SK-N-SH treated with all-trans-retinoic acid at 6 μM for 48 hours (cell line): ENCODE measurements around the gene TSPAN1.

Experiments used
- ATAC-seq: fragments of 200-7000 bp; cut with Tn5 transposase; 3 replicates; pipeline ENCODE4 v1.9.1; 2020; ENCODE audit warnings: mild to moderate bottlenecking, moderate library complexity
- ARNTL ChIP-seq: fragments of 450-650 bp; formaldehyde crosslinking; IDR thresholded peaks from 2 replicates; pipeline ENCODE4 v1.5.0; 2020; ENCODE audit warnings: low read depth, mild to moderate bottlenecking, moderate library complexity, borderline replicate concordance
- BACH2 ChIP-seq: fragments of 250-450 bp; sonication (Bioruptor Pico); IDR thresholded peaks from 2 replicates; pipeline ENCODE4 v1.9.0; 2021; ENCODE audit warnings: mild to moderate bottlenecking, borderline replicate concordance
- CREB5 ChIP-seq: fragments of 250-450 bp; sonication (Bioruptor Pico); IDR thresholded peaks from 2 replicates; pipeline ENCODE4 v1.5.1; 2020; ENCODE audit warnings: low read depth, mild to moderate bottlenecking, moderate library complexity
- CSDC2 ChIP-seq: fragments of 250-450 bp; sonication (Bioruptor Pico); IDR thresholded peaks from 2 replicates; pipeline ENCODE4 v1.5.0; 2020; ENCODE audit warnings: mild to moderate bottlenecking, moderate library complexity
- CSRNP3 ChIP-seq: fragments of 250-450 bp; sonication (Bioruptor Pico); IDR thresholded peaks from 2 replicates; pipeline ENCODE4 v1.5.1; 2021; ENCODE audit warnings: mild to moderate bottlenecking, moderate library complexity
- ESRRG ChIP-seq: fragments of 250-450 bp; sonication (Bioruptor Pico); IDR thresholded peaks from 2 replicates; pipeline ENCODE4 v1.6.1; 2021; ENCODE audit warnings: mild to moderate bottlenecking
- ISL1 ChIP-seq: fragments of 250-450 bp; sonication (Bioruptor Pico); IDR thresholded peaks from 2 replicates; pipeline ENCODE4 v2.1.2; 2022; ENCODE audit warnings: mild to moderate bottlenecking, moderate library complexity
- OSR1 ChIP-seq: fragments of 250-450 bp; sonication (Bioruptor Pico); IDR thresholded peaks from 2 replicates; pipeline ENCODE4 v1.8.0; 2022; ENCODE audit warnings: moderate library complexity, mild to moderate bottlenecking, inconsistent platforms
- PATZ1 ChIP-seq: fragments of 250-450 bp; sonication (Bioruptor Pico); IDR thresholded peaks from 2 replicates; pipeline ENCODE4 v1.8.0; 2020; ENCODE audit warnings: mild to moderate bottlenecking, moderate library complexity, borderline replicate concordance
- PPARA ChIP-seq: fragments of 250-450 bp; sonication (Bioruptor Pico); IDR thresholded peaks from 2 replicates; pipeline ENCODE4 v1.5.0; 2020; ENCODE audit warnings: mild to moderate bottlenecking, borderline replicate concordance
- SNAI2 ChIP-seq: fragments of 250-450 bp; sonication (Bioruptor Pico); IDR thresholded peaks from 2 replicates; pipeline ENCODE4 v1.5.0; 2020; ENCODE audit warnings: mild to moderate bottlenecking, moderate library complexity
- TCF4 ChIP-seq: fragments of 250-450 bp; sonication (Bioruptor Pico); IDR thresholded peaks from 2 replicates; pipeline ENCODE4 v1.8.0; 2021; ENCODE audit warnings: mild to moderate bottlenecking, moderate library complexity, borderline replicate concordance
- ZC3H10 ChIP-seq: fragments of 250-450 bp; sonication (Bioruptor Pico); IDR thresholded peaks from 2 replicates; pipeline ENCODE4 v1.5.1; 2021; ENCODE audit warnings: mild to moderate bottlenecking, moderate library complexity
- ZFP3 ChIP-seq: fragments of 250-450 bp; sonication (Bioruptor Pico); IDR thresholded peaks from 2 replicates; pipeline ENCODE4 v1.5.0; 2020; ENCODE audit warnings: mild to moderate bottlenecking, moderate library complexity
- ZNF565 ChIP-seq: fragments of 450-650 bp; formaldehyde crosslinking; conservative IDR thresholded peaks from 2 replicates; pipeline ENCODE4 v1.5.0; 2020; ENCODE audit warnings: low read depth, mild to moderate bottlenecking, moderate library complexity
- ZNF8 ChIP-seq: fragments of 450-650 bp; formaldehyde crosslinking; IDR thresholded peaks from 2 replicates; pipeline ENCODE4 v1.5.0; 2020; ENCODE audit warnings: mild to moderate bottlenecking, moderate library complexity
- TF ChIP-seq, protein P1 (sequence below): fragments of 250-450 bp; sonication (Bioruptor Pico); IDR thresholded peaks from 2 replicates; pipeline ENCODE4 v1.5.0; 2020; ENCODE audit warnings: mild to moderate bottlenecking, moderate library complexity

TSPAN1 gene

DNA sequence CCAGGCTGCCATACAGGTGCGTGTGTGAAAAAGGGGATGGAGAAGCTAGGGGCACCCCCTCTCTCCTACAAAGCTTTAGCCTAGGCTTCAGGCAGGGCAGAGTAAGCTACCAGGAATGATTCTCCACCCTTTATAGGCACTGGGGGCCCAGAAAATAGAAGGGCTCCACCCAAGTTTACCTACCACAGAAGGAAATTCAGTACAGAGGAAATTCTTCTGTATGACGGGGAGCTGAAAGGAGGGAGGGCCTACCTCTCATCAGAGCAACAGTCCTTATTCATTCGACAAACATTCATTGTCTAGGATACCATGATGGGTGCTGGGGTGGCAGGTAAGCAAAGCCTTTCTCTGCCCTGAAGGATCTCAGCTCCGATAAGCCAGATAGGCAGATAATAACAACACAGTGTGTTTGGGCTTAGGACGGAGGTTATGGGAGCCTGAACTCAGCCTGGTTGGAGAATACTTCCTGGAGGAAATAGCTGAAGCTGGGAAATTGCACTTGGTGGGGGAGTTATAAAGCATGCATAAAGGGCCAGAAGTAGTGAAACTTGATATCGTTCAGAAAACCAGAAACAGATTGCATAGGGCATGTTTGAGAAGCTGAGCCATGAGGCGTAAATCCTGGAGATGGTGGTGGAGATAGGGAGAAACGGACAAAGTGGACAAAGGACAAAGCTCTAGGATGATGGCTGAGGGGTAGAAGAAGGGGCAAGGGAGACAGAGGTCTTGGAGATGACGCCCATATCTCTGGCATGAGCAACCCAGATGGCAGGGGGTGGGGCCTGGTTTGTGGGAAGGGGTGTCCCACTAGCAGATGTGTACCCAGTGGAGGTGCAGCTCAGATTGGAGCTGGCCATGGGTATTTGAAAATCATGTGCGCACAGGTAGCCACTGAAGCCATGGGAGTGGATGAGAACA, 6.7 kb downstream of the TSPAN1 start:
- TF ChIP-seq CSRNP3 (CRISPR knock-in tag) (no peak), ZNF565 (CRISPR knock-in tag) (no peak), PATZ1 (no peak), ARNTL (no peak), ZNF8 (CRISPR knock-in tag) (no peak), PPARA (CRISPR knock-in tag) (no peak), ZFP3 (CRISPR knock-in tag) (no peak), CSDC2 (no peak)
- TF ChIP-seq, protein P1, sequence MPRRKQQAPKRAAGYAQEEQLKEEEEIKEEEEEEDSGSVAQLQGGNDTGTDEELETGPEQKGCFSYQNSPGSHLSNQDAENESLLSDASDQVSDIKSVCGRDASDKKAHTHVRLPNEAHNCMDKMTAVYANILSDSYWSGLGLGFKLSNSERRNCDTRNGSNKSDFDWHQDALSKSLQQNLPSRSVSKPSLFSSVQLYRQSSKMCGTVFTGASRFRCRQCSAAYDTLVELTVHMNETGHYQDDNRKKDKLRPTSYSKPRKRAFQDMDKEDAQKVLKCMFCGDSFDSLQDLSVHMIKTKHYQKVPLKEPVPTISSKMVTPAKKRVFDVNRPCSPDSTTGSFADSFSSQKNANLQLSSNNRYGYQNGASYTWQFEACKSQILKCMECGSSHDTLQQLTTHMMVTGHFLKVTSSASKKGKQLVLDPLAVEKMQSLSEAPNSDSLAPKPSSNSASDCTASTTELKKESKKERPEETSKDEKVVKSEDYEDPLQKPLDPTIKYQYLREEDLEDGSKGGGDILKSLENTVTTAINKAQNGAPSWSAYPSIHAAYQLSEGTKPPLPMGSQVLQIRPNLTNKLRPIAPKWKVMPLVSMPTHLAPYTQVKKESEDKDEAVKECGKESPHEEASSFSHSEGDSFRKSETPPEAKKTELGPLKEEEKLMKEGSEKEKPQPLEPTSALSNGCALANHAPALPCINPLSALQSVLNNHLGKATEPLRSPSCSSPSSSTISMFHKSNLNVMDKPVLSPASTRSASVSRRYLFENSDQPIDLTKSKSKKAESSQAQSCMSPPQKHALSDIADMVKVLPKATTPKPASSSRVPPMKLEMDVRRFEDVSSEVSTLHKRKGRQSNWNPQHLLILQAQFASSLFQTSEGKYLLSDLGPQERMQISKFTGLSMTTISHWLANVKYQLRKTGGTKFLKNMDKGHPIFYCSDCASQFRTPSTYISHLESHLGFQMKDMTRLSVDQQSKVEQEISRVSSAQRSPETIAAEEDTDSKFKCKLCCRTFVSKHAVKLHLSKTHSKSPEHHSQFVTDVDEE, result no peak
- peak; percentile 11 for ATAC-seq

- ATAC-seq, result peak; percentile 77
- no peak for TF ChIP-seq SNAI2 (CRISPR knock-in tag)
- TF ChIP-seq OSR1 (CRISPR knock-in tag), result no peak
- TF ChIP-seq CSDC2, result no peak
- 0 out of 2 replicates have a peak, but pooled peaks have one; percentile 20 for TF ChIP-seq ZFP3 (CRISPR knock-in tag)
- no peak for TF ChIP-seq ZNF8 (CRISPR knock-in tag)
- no peak for TF ChIP-seq PATZ1
- no peak for TF ChIP-seq CREB5 (CRISPR knock-in tag)
- no peak for TF ChIP-seq ISL1 (CRISPR knock-in tag)
- TF ChIP-seq ZC3H10 (CRISPR knock-in tag), result no peak
Measured at GRCh38 chr1:46183079-46183847, 8.4 kb downstream of the TSPAN1 start.

GRCh38 chr1:46183926-46184557, 9.2 kb downstream of the TSPAN1 start:
- ATAC-seq, result no peak
- no peak for TF ChIP-seq BACH2
- no peak for TF ChIP-seq TCF4 (CRISPR knock-in tag)
- TF ChIP-seq ZNF565 (CRISPR knock-in tag), result no peak
- no peak for TF ChIP-seq OSR1 (CRISPR knock-in tag)
- TF ChIP-seq ESRRG (CRISPR knock-in tag), result no peak
